Measurements from ENCODE around the gene UST.

Gene UST

DNA sequence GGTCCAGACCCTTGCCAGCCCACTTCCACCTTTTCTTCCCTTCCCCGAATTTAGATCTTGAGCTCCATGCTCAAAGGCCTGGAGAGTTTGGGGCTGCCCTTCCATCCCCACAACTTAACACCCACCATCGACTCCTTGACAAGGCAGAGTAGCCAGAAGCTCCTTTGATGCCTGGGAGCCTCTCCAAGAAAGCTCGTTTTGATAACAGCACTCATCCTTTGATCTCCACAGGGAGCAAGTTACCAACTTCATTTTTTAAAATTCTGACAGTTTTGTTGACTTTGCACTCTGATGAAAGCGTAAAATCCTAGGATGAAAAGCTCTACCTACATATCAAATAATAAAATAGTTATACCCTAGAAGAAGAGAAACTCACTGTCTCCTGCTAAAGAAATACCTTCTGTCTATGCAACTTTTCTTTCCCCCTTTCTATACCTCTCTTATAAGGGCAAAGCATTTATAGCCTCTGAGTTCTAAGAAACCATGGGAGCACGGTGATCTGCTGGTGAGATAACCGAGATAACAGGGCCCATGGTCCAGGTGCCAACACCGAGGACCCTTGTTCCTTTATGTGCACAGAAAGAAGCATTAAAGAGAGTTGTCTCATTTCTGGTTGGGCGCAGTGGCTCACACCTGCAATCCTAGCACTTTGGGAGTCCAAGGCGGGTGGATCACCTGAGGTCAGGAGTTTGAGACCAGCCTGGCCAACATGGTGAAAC lies 134.9 kb downstream of the UST start:
- DNase-seq = no peak
- in situ Hi-C loops (cut with MboI; ENCODE audit: low pct_unique_long_range_greater_than_20kb, low sequenced_read_pairs) = no loop called here

DNA sequence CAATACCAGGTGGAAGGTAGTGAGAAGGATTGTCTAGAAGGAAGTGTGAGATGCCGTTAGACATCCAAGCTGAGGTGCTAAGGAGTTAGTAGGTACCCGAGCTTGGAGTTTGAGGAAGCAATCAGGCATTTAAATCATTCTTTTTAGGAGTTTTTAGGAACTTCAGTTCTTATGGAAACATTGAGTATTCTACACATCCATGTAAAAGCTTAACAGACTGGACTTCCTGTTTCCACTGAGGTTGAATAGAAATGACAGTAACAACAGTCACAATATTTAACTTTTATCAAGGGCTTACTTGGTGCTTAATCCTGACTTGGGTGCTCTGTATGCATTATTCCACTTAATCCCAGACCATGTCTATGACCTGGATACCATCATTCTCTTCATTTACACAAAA lies 136.4 kb downstream of the UST start:
- DNase-seq = peak; percentile 55

DNA sequence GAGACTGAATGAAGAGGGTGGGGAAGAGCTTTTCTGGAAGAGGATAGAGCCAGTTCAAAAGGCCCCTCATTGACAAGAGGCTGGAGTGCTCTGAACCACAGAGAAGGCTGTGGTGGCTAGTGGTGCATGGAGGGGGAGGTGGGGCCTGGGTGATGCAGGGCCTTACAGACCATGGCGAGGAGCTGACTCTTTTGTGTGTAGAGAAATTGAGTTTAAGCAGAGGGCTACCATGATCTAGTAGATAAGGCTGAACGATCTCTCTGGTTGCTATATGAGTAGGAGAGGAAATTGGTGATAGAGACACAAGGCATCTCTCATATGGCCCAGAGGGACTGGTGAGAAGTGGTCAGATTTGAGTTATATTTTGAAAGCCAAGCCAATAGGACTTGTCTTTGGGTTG lies 137.6 kb downstream of the UST start:
- peak; percentile 30 for DNase-seq
- in situ Hi-C loops (cut with MboI; ENCODE audit: low pct_unique_long_range_greater_than_20kb, low sequenced_read_pairs) = no loop called here

More for the DNA sequence above, 136.4 kb downstream of the UST start:
- in situ Hi-C loops (cut with MboI; ENCODE audit: low pct_unique_long_range_greater_than_20kb, low sequenced_read_pairs) = no loop called here

DNA sequence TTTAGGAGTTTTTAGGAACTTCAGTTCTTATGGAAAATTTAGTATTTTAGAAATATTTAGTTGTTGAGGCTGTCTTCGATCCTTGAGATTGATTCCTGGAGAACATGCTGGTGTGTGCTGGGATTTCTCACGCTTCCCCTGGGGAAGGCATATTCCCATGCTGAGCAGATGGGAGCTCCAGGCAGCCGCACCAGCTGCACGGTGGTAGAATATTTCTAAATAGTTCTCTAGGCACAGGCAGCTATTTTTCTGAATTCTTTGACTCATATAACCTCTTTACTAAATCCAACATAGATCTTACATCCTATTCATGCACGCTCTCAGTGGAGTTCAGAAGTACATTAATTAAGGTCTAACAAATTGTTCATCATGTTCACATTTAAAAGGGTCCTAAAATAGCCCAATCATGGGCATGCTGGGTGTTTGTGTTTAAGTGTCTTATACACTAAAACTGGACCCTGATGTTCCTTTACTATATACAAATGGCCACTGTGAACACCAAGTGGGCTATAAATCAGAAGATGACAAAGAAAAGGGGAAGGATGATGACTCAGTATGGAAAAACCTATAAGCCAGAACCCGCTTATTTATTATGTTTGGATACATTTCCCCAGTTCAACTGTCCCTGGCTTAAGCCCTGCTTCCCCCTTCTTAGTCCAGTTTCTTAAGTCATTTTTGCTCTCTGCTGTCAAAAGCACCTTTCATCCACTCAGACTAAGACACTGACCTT lies 138.5 kb downstream of the UST start:
- peak; percentile 70 for DNase-seq
- in situ Hi-C loops (cut with MboI; ENCODE audit: low pct_unique_long_range_greater_than_20kb, low sequenced_read_pairs) = no loop called here

DNA sequence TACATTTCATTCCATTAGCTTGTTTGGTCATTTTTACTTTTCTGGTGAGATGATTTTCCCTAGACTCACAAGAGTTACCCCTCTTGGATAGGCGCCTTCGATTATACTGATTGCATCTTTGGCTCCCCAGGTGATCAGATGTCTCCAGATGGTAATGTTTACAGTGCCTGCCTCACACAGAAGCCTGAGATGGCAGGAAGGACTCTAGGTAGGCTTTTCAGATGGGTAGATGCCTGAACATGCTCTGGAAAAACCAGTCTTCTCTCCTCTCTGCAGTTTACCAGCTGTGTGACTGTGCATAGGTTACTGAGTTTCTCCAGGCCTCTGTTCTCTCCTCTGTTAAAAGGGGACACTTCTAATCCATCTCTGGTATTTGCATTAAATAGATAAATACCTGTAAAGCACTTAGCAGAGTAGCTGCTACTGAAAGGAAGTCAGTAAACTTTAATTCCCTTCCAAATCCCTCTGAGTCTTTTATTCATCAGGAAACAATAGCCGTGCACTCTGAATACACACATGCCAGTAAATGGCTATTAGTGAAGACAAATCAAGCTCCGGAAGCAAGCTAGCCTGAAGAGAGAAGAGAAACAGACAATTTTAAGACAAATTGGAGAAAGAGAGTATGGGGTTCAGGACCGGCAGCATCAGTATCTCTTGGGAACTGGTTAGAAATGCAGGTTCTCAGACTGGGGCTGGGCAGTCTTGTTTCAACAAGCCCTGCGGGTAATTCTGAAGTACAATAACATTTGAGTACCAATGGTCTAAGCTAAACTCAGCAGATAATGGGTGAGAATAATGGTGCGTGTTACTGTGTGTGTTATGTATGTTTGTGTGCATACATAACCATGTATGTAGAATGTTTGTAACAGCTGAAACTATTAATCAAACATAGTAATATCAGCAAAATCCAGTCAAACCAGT lies 139.4 kb downstream of the UST start:
- in situ Hi-C loops (cut with MboI; ENCODE audit: low pct_unique_long_range_greater_than_20kb, low sequenced_read_pairs) = no loop called here
- DNase-seq = no peak

DNA sequence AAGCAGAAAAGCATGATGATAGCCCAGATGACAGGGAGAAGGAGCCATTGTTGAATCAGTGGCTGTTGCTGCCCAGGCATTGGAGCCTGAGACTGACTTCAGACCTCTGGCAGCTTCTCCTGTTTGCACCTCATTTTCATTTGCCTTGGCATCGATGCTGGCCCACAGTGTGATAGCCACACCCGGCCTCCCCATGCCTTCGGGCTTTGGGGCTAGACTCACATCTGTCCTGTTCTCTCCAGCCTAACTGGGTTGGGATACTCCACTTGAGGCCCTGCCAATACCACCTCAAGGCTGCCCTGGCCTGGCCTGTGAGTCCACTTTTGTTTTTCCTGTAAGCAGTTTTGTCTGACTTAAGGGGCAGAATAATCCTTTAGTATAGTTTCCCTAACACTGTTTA lies 140.4 kb downstream of the UST start:
- DNase-seq = no peak
- in situ Hi-C loops (cut with MboI; ENCODE audit: low pct_unique_long_range_greater_than_20kb, low sequenced_read_pairs) = no loop called here

DNA sequence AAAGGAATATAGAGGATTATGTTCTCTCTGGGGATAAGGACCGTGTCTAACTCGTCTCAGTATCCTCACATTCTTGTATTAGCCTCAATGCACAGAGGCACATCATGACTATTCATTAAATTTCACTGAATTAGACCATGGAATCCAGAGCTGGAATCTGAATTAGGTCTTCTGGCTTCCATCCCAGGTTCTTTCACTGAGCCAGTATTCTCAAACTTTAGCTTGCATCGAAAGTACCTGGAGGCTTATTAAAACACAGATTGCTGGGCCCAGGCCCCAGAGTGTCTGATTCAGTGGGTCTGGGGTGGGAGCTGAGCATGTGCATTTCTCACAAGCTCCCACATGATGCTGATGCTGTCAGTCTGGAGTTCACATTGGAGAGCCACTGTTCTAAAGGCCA lies 142.0 kb downstream of the UST start:
- in situ Hi-C loops (cut with MboI; ENCODE audit: low pct_unique_long_range_greater_than_20kb, low sequenced_read_pairs) = no loop called here
- no peak for DNase-seq

DNA sequence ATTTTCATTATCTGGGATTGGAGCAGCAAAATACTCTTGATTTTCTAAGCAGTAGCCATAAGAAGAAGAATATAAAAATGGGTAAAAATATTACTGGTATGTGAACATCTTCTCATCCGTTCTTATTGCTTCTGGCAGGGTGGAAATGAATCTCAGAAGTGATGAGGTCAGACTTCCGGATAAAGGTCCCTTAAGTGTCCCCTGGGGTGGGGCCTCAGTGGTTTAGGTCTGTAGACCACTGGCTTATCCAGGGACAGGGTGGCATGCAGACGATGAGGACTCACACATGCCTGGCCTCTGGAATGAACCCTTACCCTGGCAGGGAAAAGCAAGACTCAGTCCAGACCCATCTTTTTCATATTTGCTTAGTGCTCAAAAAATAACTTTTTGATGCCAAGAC lies 143.3 kb downstream of the UST start:
- in situ Hi-C loops (cut with MboI; ENCODE audit: low pct_unique_long_range_greater_than_20kb, low sequenced_read_pairs) = no loop called here

DNA sequence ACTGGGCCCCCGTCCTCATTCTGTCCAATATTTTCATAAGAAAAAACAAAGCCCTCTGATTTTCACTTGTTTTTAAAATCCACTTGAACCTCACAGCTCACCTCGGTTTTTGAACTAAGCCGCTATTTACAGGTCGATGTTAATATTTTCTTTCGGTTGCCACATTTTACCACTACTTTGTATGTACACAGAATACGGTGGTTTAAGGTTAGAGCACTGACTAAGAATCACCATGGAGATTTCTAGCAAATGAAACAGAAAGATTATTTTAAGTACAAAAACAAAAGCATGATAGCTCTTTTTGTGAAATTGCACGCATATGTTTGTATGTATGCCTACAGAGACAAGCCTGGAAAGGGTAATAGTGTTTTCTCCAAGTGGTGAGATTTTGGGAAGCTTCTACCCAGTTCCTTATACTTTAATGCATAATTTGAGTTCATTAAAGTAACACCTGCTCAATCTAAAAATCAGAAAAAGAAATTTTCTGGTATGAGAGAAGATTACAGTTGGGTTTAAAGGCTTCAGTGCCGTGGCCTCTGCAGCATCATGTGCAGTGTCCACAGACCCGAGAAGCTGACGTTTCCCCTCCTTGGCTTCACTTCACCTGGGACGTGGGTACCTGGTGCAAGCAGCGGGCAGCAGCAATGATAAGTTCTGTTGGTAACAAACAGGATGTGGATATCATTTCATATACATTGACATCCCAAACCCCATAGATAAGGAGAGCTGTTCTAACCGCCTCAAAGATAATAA lies 144.0 kb downstream of the UST start:
- no peak for DNase-seq
- in situ Hi-C loops (cut with MboI; ENCODE audit: low pct_unique_long_range_greater_than_20kb, low sequenced_read_pairs) = no loop called here

More for the DNA sequence above, 143.3 kb downstream of the UST start:
- DNase-seq = no peak

DNA sequence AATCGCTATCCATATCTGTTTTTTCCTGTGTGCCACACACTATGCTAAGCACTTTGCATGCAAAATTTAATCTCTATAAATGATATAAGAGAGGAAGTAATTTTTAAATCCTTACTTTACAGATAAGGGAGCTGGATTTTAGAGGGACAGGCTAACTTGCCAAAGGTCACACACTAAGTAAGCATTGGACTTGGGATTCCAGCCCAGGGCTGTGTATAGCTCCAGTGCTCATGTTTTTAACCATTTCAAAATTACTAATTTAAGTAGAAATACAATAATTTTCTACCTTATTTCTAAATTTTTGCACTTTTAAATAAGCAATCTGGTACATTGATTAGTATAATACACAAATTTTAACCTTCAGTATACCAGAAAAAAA lies 144.6 kb downstream of the UST start:
- DNase-seq = no peak
- in situ Hi-C loops (cut with MboI; ENCODE audit: low pct_unique_long_range_greater_than_20kb, low sequenced_read_pairs) = no loop called here

DNA sequence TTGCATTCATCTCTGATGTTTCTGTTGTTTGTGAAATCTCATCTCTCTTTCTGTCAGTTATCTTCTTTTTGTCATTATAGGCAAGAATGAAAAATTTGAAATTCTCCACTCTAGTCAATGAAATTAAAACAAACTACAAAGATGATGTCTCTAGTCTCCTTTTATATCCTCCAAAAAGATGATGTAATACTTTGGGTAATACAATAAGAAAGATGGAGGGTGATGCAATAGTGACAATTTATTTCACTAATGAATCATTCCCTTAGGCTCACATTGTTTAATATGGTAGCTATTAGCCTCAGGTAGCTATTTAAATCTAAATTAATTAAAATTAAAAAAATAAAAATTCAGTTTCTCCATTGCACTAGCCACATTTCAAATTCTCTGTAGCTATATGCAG lies 145.4 kb downstream of the UST start:
- in situ Hi-C loops (cut with MboI; ENCODE audit: low pct_unique_long_range_greater_than_20kb, low sequenced_read_pairs) = no loop called here
- no peak for DNase-seq

DNA sequence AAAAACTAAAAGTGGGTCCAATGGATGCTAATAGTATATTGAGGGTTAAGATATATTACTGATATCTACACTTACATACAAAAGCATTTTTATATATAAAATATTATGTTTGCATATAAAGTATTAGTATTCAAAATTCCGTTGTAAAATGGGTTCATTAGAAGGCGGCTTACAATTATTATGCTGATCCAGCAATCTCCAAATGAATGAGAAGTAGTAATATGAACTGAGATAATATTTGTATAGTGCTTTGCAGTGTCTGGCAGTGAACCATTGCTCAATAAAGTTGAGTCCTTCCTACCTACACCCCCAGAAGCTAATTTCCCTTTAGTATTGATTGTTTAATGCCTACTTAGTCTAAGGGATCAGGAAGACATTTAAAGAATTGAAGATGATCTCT lies 146.2 kb downstream of the UST start:
- in situ Hi-C loops (cut with MboI; ENCODE audit: low pct_unique_long_range_greater_than_20kb, low sequenced_read_pairs) = no loop called here
- DNase-seq = no peak

DNA sequence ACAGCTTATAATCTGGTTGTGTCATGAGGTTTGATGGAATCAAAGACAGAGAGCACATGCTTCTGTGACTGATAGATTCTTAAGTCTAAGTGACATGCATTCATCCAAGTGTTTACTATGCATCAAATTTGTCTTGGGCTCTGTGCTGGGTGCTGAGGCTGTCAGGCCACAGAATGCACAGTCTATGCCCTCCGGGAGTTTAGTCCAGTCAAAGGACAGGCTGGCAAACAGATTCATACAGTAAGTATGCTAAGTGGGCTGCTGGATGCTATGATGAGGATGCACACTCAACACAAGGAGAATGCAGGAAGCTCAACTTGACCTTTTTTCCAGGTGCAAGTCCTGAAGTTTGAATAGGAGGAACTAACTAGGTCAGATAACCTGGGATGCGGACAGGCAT lies 146.7 kb downstream of the UST start:
- in situ Hi-C loops (cut with MboI; ENCODE audit: low pct_unique_long_range_greater_than_20kb, low sequenced_read_pairs) = no loop called here
- DNase-seq = no peak

DNA sequence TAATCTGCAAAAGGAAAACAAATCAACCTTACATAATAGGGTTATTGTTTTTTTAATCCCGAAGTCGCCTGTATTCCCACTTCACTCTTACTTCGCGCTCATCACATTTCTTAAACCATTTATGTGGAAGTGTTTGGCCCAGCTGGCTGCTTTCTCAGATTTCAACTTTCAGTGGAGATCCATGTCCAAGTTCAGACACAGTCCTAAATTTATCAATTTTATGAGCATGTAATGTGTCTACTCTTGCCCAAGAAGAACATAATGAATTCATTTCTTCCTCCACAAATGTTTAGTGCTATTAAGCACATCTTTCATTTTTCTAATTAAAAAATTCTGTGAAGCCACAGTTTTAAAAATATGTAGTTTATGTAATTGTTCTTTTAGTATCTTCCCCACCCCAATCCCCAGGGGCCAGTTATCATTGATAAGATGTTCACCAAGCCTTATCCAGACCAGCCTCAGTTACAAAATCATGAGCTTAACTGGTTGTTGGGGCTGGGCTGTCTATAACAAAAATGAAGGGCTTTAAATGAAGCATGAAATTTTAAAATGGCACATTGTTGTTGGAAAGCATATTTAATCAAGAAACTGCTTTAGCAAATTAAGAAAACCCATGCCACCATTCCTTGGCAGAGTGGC lies 151.7 kb downstream of the UST start:
- no peak for DNase-seq
- in situ Hi-C loops (cut with MboI; ENCODE audit: low pct_unique_long_range_greater_than_20kb, low sequenced_read_pairs) = no loop called here

DNA sequence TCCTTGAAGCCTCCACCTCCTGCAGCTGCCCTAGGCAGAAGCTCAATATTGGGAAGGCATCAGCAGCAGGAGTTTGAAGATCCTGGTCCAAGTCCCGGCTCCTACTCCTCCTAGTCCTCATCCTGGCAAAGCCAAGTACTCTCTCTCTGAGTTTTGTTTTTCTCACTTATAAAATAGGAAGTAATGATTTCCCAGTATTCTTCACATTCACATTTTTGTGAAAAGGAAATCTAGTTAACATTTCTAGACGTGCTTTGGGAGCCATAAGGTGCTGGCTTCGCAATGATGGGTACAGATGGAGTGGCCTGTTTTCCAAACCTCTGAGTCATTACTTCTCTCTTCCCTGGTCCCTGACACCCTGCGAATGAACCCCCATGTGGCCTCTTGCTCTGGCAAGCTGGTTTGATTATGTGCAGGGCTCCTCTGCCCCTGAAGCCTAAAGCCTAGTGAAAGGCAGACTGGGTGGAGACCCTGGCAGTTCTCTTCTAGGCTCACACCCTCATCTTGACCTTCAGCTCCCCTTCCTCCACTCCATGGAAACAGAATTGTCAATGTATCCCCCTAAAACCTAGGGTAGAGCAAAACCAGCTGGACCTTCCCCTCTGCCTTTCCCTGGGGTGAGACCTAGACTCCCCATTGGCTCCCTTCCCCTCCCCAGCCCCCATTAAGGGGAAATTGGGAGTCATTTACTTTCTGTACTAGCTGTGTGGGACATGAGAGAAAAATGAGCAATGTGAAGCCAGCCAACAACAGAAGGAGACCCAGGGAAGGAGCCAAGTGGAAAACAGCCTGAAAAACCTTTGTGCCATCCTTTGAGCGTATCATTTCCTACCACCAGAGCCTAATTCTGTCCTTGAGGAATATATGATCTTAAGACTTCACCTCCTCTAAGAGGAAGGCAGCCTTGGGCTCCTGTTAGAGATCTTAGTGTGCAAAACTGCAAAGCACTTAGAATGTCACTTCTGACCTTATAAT lies 158.4 kb downstream of the UST start:
- no peak for DNase-seq
- in situ Hi-C loops (cut with MboI; ENCODE audit: low pct_unique_long_range_greater_than_20kb, low sequenced_read_pairs) = no loop called here

DNA sequence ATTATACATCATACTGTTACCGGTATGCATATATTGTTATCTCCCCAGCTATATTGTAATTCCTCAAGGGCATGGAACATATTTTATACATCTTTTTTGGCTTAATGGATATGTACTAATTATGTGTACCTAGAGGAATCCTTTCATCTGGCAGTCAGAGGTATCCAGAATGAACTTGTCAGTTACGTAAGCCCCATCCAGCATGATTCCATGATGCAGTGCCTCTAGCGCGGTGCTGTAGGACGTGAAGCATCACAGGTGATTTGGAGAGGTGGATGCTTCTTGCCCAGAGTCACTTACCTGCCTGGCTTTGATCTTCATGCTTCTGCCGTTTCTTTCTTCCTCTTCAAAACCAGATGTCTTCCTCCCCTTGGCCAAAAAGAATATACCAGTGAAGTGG lies 159.1 kb downstream of the UST start:
- no peak for DNase-seq
- in situ Hi-C loops (cut with MboI; ENCODE audit: low pct_unique_long_range_greater_than_20kb, low sequenced_read_pairs) = no loop called here

DNA sequence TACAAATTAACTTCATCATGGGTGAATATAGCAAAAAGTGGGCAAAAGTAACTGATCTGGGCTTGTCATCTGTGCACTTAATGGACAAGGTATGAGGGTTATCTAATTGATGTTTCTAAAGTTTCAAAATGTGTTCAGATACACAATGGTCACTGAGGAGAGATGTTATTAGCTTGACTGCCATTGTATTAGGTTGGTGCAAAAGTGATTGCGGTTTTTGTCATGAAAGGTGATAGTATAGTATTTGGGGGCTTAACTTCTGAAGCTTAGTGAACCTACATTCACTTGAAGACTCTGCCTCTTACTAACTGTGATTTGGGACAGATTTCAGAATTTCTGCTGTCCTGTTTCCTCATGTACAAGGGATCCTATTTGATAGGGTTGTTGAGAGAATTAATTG lies 159.6 kb downstream of the UST start:
- in situ Hi-C loops (cut with MboI; ENCODE audit: low pct_unique_long_range_greater_than_20kb, low sequenced_read_pairs) = no loop called here

DNA sequence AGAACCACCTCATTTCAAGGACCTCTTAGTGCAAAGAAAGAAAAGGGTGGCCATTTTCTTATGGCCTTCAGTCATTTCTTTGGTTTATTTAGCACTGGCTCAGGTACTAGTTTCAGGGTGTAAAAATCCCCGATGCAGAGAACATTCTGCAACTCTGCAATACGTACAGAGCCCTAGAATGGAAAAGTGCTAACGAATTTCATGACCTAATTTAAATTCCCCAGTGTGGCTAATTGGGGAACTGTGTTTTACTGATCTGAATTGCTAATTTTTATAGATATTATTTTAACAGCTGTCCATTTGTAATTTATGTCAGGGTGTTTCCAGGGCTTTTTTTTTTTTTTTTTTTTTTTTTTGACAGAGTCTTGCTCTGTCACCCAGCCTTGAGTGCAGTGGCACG lies 160.7 kb downstream of the UST start:
- DNase-seq = no peak
- in situ Hi-C loops (cut with MboI; ENCODE audit: low pct_unique_long_range_greater_than_20kb, low sequenced_read_pairs) = no loop called here

More for the DNA sequence above, 159.6 kb downstream of the UST start:
- no peak for DNase-seq

All from KBM-7 (cell line).